GM19395 (cell line): ENCODE measurements around the gene THSD4.

ENCODE experiments used
- ATAC-seq: cut with Tn5 transposase; IDR thresholded peaks from one replicate; pipeline ENCODE4 v1.9.1; 2021; ENCODE audit warnings: mild to moderate bottlenecking, moderate library complexity; ENCODE audit not compliant: unreplicated experiment

Gene THSD4

GRCh38 chr15:71565006-71565405, 449.7 kb downstream of the THSD4 start:
- ATAC-seq, result no peak

GRCh38 chr15:71565631-71566160, 450.4 kb downstream of the THSD4 start:
- ATAC-seq, result no peak

GRCh38 chr15:71566226-71566625, 451.0 kb downstream of the THSD4 start:
- no peak for ATAC-seq

GRCh38 chr15:71567173-71567572, 451.9 kb downstream of the THSD4 start:
- ATAC-seq, result no peak

- ATAC-seq, result no peak
Observed at GRCh38 chr15:71568227-71568626, 453.0 kb downstream of the THSD4 start.

- no peak for ATAC-seq
Observed at GRCh38 chr15:71570736-71571135, 455.5 kb downstream of the THSD4 start.

- ATAC-seq, result no peak
Observed at GRCh38 chr15:71571641-71572040, 456.4 kb downstream of the THSD4 start.

- ATAC-seq, result no peak
Observed at GRCh38 chr15:71572452-71573053, 457.3 kb downstream of the THSD4 start.

- no peak for ATAC-seq
Observed at GRCh38 chr15:71573599-71573998, 458.3 kb downstream of the THSD4 start.

- no peak for ATAC-seq
Observed at GRCh38 chr15:71575474-71576045, 460.3 kb downstream of the THSD4 start.

GRCh38 chr15:71577071-71577470, 461.8 kb downstream of the THSD4 start:
- no peak for ATAC-seq

- ATAC-seq, result no peak
Observed at GRCh38 chr15:71581398-71581930, 466.2 kb downstream of the THSD4 start.

- ATAC-seq, result no peak
Observed at GRCh38 chr15:71585159-71585558, 469.9 kb downstream of the THSD4 start.

- no peak for ATAC-seq
Observed at GRCh38 chr15:71586463-71586862, 471.2 kb downstream of the THSD4 start.

- ATAC-seq, result no peak
Observed at GRCh38 chr15:71588746-71589145, 473.5 kb downstream of the THSD4 start.

- no peak for ATAC-seq
Observed at GRCh38 chr15:71591057-71591456, 475.8 kb downstream of the THSD4 start.

GRCh38 chr15:71592203-71592602, 476.9 kb downstream of the THSD4 start:
- ATAC-seq, result no peak

- no peak for ATAC-seq
Observed at GRCh38 chr15:71595846-71596553, 480.7 kb downstream of the THSD4 start.

- ATAC-seq, result no peak
Observed at GRCh38 chr15:71596672-71597071, 481.4 kb downstream of the THSD4 start.

- no peak for ATAC-seq
Observed at GRCh38 chr15:71597126-71597525, 481.9 kb downstream of the THSD4 start.

- no peak for ATAC-seq
Observed at GRCh38 chr15:71597637-71598036, 482.4 kb downstream of the THSD4 start.

GRCh38 chr15:71598741-71599140, 483.5 kb downstream of the THSD4 start:
- no peak for ATAC-seq
